Mesenteric fat pad (tissue), 1 donor: Measurements from ENCODE around the gene GNL3L. TPM values are rescaled to one million over a fixed set of nuclear protein-coding genes. Genes with fewer than 3 reads are reported as not detected.
"Not testable (repeated sequence)": the region's sequence is repeated elsewhere in the genome, so short reads cannot be mapped to it uniquely, and the experiment has no call there.

Experiments
- DNase-seq: peaks from one replicate; pipeline ENCODE4 v3.0.0-alpha.2; 2020; ENCODE audit warnings: low spot score
- long read RNA-seq: library from polyadenylated mRNA; unstranded; transcript quantifications from one replicate; pipeline ENCODE4 v2.0.0, GENCODE V29; 2020
- total RNA-seq: library from RNA; stranded (reverse); fragmentation: NEBNext Ultra II Directional; extraction: Animal tissue kit (Norgen Biotek cat#: 25700); gene quantifications from one replicate; pipeline ENCODE4 v1.2.1, GENCODE V29; 2021
- donor health status: DM: yes; HTN: yes; CAD: no.

GNL3L gene, protein sequence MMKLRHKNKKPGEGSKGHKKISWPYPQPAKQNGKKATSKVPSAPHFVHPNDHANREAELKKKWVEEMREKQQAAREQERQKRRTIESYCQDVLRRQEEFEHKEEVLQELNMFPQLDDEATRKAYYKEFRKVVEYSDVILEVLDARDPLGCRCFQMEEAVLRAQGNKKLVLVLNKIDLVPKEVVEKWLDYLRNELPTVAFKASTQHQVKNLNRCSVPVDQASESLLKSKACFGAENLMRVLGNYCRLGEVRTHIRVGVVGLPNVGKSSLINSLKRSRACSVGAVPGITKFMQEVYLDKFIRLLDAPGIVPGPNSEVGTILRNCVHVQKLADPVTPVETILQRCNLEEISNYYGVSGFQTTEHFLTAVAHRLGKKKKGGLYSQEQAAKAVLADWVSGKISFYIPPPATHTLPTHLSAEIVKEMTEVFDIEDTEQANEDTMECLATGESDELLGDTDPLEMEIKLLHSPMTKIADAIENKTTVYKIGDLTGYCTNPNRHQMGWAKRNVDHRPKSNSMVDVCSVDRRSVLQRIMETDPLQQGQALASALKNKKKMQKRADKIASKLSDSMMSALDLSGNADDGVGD
- 34.7 TPM for total RNA-seq
- long read RNA-seq, transcript GNL3L-201 (16 exons, 2,357 nt) = major isoform, 28 of 56 reads
- long read RNA-seq, transcript GNL3L-202 (16 exons, 2,135 nt) = minor isoform, 10 of 56 reads
- long read RNA-seq, partial matches to known transcripts = 2 of 56 reads
- long read RNA-seq, other reads (novel, unspliced or antisense) = 16 of 56 reads

DNA sequence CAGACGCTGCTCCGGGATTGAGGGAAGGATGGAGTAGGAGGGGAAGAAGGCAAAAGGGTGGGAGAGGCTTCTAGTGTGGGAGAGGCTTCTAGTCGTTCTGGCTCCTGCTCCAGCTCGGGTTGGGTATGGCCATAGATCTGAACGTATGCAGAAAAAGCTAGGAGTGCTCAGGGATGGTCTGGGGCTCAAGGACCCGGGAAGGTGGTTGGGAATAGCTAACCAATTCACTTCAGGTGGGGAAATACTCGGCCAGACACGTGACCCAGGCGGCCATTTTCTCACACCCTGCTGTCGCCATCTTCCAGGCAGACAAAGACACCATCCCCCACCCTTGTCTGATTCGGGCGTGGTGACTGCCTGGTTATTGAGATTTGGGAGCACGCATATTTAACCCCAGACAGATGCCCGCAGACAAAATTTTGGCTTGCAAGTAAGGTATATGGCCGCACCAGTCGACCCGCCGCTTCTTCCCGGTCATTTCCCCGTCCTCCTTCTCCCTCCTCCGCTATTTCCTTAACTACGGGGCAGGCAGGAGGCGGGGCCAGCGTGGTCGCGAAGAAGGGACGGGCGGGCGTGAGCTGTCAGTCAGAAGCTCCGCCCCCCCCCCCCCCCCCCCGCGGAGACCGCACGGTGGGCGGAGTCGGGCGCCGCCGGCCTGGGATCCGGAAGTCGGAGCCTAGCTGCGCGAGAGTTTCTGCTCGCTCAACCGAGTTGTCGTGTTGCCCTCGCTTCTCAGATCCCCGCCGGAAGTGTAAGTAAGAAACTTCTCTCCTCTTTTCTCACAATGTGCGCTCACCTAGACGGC is at the start of gene GNL3L:
TSS of gene GNL3L (plus strand) at position 668 of the 805 bp plus-strand sequence. CDS start 2,348 bp downstream, outside the sequence.
- peak; percentile 93 for DNase-seq

DNA sequence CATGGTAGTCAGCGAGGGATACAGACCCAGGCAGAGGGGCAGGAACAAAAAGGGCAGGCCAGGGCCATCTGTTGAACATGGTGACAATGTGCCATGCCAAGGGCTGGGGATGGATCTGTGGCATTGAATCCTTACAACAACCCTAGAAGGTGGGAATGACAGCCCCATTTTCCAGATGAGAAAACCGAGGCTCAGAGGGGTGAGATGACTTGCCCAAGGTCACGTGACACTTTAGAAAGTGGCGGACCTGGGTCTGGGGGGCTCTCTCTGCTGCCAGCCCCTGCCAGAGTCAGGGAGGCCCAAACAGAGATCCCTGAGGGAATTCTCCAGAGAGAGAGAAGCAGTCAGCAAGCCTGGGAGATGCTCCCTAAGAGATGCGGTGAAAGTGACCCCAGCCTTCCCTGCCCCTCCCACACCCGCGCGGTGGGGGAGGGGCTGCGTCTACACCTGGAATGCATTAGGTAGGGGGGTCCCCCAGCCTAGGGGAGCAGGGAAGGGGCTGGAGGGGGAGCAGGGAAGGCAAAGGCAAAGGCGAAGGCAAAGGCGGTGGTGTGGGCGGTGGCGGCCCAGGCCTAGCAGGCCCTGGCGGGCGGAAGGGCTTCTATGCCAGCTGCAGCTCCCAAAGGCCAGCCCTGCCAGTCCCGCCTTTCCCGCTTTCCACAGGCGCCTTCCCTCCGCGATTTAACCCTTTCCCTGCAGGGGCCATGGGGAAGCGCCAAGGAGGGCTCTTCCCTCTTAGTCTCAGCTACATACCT is 47.0 kb upstream of the GNL3L start:
- DNase-seq = no peak

DNA sequence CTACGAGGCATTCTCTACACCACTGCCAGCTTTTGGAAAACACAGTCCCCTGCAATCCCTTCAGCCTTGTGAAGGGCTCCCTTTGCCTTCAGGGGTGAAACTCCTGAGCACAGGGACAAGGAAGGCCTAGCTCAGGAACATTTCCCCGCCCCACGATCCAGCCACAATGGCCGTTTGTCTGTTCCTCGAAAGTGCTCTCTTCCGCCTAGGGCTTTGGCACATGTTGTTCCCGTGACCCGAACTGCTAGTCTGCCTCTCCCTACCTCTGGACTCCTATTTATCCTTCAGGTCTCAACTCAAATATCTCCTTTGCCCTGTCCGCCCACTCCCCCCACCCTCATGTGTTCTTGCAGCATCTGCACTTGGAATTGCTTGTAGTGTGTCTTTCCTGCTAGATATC is 46.1 kb upstream of the GNL3L start:
- DNase-seq = no peak

DNA sequence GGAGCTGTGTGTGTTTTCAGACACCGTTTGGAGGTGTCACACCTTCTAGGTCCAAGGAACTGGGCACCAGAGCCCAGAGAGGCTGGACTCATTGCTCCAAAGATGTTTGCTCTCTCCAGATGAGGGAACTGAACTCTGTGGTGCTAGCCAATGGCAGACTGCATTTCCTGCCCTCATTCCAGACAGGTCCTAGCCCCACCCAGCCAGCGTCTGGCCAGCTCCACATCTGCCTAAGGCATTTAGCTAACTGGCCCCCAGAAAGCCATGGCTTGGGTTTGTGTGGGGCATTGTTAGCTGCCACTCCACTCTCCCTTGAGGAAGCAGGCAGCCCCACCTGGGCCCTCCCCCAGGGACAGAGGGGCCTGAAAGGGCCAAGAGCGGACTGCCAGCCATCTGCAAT is 45.4 kb upstream of the GNL3L start:
- DNase-seq = no peak

DNA sequence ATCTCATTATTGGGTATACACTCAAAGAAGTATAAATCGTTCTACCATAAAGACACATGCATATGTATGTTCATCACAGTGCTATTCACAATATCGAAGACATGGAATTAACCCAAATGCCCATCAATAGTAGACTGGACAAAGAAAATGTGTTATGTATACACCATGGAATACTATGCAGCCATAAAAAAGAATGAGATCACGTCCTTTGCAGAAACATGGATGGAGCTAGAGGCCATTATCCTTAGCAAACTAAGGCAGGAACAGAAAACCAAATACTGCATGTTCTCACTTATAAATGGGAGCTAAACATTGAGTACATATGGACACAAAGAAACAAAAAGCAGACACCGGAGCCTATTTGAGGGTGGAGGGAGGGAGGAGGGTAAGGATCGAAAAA is 40.2 kb upstream of the GNL3L start:
- not testable (repeated sequence) for DNase-seq

DNA sequence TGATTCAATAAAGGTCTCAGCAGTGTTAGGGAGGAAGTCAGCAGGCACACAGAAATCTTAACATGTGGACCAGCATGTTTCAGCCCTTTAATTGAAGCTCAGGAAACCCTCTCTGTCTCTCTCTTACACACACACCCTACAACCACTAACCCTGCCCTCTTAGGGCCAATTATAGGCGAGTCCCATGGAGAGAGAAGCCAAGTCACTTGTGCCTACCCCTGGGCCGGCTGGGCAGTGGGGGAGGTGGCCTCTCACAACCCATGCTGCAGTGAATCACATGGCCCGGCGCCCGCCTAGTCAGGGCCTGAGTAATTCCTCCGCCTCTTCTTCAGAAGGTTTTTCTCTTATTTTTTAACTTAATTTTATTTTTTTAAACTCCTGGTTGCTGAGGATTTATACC is 37.7 kb upstream of the GNL3L start:
- DNase-seq = no peak

DNA sequence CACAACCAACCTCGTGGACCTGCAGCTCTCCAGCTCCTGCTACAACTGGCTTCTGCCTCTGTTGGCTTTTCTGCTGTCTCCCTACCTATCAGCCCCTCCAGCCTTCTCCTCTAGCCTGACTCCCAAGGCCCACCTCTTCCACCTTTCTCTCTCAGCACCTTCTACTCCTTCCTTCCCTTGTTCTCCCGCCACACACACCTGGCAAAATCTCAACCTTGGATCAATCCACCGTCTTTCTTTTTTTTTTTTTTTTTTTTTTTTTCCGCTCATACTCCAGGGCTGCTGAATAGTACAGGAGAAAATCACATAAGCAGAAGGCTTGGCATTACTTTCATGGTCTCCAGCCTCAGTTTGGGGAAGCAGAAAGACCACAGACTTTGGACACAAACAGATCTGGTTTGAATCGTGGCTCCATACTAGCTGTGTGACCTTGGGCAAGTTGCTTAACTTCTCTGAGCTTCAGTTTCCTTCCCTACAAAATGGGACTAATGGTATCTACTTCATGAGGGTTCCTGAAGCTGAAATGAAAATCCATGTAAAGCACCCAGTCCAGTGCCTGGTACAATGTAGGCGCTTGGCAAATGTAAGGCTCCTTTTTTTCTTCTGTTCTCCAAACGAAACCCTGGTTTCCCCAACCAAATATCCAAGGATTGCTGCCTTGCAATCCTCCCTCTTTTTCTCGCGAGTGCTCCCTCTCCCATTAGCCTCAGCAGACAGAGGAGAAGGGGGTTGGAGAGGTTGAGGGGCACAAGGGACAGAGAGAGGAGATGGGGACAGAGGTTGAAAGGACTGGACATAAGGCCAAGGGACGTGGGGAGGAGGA is 35.6 kb upstream of the GNL3L start:
- no peak for DNase-seq

DNA sequence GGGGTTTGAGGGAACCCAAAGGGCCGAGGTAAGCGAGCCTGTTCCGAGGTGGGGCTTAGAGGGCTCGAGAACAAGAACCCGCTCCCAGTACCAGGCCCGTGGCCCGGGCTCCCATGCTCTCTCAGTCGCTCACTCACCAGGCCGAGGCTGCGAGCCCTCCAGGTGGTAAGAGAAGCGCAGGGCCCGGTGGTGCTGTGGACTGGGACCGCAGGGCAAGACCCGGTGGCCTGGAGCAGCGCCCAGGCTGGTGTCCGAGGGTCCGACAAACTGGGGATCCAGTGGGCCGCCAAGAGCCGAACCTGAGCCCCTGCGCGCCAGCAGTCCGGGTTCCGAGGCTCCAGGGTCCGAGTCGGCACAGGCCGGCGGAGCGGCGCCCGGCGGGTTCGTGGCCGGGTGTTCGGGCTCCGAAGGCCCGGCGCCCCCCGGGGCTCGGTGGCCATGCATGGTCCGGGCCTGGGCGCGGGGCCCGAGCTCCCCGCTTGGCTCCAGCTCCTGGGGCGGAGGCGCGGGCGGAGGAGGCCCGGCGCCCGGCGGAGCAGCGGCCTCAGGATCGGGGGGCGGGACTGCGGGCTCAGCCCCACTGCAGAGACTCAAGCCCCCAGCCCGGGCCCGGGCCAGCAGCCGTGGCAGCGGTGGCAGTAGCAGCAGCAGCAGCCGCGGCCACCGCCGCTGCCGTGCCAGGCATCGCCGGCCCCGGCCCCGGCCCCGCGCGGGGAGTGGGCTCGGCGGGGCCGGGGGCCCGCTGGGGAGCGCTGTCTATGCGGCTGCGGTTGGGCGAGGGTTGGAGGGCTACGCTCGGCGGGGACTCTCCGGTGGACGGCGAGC is 34.8 kb upstream of the GNL3L start:
- DNase-seq = no peak

DNA sequence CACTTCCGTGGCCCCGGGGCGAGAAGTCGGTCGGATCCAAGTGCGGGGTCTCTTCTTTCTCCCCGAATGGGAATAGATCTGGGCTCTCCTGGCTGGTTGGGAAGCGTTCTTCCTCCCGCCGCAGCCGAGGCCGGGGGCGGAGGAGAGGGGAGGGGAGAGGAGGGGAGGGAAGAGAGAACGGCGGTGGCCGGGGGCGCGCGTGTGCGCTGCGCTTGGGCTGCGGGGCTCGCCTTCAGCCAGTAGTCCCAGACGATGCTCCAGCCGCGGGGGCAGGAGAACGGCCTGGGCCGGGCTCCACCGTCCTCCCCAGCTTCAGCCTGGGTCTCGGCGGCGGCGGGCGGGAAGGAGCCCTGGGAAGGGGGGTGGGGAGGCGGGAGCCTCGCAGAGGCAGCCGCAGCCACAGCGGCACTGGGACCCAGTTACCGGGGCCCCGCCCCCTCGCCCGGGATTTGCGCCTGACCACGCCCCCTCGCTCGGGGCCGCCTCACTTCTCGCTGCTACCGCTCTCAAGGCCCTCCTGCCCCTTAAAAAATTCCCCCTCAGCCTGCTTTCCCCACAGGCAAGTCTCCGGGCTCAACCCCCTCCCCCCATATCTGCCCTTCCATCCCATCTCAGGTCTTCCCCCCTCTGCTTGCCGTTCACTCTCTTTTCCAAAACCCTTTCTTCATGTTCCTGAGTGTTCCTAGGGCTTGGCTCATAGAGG is 34.1 kb upstream of the GNL3L start, which contains the start of gene FGD1:
TSS of gene FGD1 (minus strand) at position 421 of the 703 bp plus-strand sequence. CDS start 802 bp downstream, outside the sequence.
- DNase-seq = no peak

DNA sequence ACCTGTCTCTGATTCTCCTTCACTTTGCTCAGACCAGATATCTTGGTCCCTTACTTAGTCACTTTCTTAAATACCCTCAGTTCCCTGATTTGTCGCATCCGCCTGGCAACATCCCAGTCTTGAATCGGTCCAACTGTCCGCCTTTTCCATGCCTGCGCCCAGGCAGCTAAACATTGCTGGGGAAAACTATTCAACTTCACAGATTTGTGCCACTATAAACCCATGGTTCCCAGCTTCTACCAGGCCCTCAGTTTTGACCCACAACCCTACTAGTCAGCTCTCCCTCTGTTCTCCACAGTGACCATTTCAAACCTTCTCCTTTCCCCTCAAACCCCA is 33.5 kb upstream of the GNL3L start:
- no peak for DNase-seq

DNA sequence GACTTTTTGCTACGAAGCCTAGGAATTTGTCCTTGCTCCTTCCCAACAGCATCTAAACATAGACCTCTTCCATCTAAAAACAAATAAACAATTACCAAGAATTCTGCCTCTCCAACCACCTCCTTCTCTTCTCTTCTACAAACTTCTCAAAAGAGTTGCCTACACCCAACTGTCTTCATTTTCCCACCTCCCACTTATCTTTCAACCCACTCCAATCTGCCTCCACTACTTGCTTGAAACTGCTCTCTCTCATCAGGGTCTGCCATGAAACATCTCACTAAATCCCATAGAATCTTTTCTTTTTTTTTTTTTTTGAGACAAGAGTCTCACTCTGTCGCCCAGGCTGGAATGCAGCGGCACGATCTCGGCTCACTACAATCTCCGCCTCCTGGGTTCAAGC is 33.1 kb upstream of the GNL3L start:
- no peak for DNase-seq

DNA sequence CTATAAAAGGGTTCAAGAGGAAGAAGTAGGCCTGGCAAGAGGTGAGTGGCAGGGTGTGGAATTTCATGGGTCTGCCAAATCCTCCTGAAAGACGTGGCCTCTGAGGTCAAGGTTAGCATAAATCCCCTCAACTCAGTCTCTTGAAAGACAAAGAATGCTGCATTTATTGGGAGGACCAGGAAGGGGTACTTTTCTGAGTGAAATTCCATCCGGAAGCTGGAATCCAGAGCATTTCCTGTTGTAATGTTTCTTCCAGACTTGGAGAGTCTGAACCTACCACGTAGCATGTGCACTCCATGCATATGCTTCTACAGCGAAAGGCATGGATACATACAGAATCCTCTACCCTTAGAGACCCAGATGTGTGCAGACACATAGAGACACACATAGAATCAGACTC is 20.6 kb upstream of the GNL3L start:
- no peak for DNase-seq

DNA sequence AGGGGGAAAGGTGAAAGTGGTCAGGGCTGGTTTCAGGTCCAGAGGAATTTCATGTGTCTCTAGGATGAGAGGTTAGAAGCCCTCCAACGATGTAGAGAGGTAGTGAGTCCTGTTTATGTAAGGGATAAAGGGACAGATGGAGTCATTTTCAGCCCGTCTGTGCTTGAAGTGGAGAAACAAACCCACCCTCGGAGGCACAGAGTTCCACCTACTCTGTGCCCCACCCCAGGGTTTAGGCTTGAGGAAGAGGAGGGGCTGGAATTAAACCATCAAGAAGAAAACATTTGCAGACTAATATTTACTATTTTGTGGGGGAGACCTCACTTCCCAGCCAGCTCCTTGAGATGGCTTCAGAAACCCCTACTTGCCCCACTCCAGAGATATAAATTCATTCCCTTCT is 868 bp upstream of the GNL3L start:
- DNase-seq = no peak

DNA sequence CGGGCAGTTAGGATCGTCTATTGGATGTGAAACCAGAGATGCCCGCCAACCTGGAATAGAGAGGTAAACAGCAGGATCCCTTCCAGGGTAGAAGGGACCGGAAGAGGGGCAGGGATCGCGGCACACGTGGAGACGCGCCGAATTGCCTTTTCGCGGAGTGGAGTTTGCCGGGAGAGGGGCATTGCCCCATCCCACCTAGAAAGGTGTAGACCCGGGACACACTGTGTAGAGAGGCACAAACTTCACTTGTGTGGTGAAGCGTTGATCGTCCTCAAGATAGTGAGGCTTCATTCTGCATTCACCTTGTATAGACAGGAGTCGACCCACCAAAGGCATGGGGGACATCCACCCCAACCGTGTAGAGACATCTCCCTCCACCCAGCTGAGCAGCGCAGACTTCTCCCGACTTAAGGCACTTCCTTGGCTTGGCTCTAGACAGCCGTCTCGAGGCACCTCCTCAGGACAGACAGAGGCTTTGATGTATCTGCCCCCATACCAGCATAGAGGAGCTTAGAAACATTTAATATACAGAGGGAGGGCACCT is 410 bp downstream of the GNL3L start:
- DNase-seq = no peak

DNA sequence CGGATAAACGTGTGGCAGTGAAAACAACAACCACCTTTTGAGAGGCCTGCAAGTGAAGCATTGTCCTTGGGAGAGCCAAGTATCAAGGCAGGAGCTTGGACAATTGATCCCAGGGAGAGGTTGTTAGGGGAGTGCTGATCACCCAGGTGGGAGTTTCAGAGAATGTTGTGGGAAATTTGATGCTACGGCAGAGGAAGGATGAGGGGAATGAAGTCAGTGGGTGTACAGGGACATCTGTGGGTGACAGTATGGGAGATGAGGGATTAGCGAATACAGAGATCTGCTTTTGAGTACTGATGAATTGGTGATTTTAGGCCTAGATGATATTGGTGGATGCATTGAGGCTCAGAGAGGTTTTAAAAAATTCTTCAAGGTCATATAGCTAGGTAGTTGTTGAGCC is 4.3 kb downstream of the GNL3L start:
- DNase-seq = no peak

DNA sequence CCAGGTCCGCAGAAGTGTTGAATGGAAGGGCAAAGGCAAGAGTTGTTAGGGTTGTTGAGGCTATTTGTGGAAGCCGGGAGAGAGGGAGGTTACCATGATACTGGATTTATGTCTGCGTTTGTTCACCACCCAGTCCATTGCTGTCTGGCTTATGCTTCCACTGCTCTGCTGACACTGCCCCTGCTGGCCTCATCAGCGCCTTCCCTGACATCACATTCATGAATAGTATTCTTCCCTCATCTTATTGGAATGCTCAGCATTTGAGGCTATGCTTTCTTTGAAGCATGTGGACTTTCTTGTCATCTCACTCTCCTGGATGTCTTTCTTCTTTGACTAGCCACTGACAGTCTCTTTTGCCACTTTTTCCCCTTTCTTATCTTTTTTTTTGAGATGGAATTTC is 10.3 kb downstream of the GNL3L start:
- DNase-seq = no peak

DNA sequence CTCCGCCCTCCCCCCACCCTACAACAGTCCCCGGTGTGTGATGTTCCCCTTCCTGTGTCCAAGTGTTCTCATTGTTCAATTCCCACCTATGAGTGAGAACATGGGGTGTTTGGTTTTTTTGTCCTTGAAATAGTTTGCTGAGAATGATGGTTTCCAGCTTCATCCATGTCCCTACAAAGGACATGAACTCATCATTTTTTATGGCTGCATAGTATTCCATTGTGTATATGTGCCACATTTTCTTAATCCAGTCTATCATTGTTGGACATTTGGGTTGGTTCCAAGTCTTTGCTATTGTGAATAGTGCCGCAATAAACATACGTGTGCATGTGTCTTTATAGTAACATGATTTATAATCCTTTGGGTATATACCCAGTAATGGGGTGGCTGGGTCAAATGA is 12.2 kb downstream of the GNL3L start:
- not testable (repeated sequence) for DNase-seq

DNA sequence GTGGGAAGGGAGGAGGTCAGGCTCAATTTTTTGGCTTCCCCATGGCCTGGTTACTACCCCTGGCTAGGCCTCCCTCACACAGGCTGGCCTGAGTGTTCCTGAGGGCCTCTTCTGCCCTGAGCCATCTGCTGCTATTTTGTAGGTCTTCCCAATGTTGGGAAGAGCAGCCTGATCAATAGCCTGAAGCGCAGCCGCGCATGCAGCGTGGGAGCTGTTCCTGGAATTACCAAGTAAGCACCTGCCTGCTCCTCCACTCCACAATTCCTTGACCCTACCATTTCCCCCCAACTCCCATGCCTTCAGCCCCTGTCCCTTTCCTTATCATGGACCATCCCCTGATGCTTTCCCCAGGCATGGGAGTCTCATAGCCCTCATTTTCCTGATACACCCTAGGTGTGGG is 20.8 kb downstream of the GNL3L start:
- no peak for DNase-seq
